Brain pericyte (primary cell): ENCODE data around the gene SEMA3B.
A peak's percentile ranks its signal among the peaks of the same experiment; 100 is the strongest.
"Not testable (repeated sequence)": the region's sequence is repeated elsewhere in the genome, so short reads cannot be mapped to it uniquely, and the experiment has no call there.

ENCODE experiments used
- DNase-seq: peaks from one replicate; pipeline ENCODE4 v3.0.0-alpha.2; 2012; ENCODE audit warnings: low read depth, low spot score

The SEMA3B gene

DNA sequence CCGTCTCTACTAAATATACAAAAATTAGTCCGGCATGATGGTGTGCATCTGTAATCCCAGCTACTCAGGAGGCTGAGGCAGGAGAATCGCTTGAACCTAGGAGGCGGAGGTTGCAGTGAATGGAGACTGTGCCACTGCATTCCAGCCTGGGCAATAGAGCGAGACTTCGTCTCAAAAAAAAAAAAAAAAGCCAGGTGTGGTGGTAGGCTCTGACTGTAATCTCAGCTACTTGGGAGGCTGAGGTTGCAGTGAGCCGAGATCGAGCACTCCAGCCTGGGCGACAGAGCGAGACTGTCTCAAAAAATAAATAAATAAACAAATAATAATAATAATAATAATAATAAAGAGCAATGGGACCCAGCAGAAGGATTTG lies 3.6 kb downstream of the SEMA3B start:
- DNase-seq: not testable (repeated sequence)

DNA sequence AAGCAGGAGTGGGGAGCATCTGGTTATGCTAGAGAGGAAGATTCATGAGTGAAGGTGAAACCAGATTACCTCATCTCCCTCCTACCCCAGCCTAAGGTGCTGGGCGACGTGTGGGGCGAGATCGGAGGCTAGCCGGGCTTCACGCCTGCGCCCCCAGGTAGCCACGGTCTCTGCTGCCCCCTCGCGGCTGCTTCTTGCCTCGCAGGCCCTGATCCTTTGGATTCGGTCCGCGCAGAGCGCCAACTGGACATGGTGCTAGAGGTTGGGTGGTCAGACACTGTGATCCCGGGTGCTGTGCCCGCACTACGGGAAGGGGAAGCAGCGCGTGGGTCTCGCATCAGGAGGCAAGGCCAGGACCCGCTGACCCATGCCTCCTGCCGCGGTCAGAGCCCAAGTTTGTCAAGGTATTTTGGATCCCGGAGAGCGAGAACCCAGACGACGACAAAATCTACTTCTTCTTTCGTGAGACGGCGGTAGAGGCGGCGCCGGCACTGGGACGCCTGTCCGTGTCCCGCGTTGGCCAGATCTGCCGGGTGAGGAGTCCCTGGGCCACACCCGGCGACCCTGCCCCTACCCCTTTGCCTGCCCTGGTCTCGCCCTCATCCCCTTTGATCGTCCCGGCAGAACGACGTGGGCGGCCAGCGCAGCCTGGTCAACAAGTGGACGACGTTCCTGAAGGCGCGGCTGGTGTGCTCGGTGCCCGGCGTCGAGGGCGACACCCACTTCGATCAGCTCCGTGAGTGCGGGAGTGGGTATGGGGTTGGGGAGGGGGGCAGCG lies 4.2 kb downstream of the SEMA3B start:
- DNase-seq: no peak

DNA sequence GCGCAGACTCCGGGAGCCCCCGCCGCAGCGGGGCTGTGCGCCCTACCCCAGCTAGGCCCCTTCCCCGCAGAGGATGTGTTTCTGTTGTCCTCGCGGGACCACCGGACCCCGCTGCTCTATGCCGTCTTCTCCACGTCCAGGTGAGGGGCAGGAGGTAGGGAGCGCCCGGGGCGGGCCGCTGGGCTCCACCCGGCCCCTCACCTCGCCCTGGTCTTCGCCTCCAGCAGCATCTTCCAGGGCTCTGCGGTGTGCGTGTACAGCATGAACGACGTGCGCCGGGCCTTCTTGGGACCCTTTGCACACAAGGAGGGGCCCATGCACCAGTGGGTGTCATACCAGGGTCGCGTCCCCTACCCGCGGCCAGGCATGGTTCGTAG lies 4.7 kb downstream of the SEMA3B start:
- no peak for DNase-seq

DNA sequence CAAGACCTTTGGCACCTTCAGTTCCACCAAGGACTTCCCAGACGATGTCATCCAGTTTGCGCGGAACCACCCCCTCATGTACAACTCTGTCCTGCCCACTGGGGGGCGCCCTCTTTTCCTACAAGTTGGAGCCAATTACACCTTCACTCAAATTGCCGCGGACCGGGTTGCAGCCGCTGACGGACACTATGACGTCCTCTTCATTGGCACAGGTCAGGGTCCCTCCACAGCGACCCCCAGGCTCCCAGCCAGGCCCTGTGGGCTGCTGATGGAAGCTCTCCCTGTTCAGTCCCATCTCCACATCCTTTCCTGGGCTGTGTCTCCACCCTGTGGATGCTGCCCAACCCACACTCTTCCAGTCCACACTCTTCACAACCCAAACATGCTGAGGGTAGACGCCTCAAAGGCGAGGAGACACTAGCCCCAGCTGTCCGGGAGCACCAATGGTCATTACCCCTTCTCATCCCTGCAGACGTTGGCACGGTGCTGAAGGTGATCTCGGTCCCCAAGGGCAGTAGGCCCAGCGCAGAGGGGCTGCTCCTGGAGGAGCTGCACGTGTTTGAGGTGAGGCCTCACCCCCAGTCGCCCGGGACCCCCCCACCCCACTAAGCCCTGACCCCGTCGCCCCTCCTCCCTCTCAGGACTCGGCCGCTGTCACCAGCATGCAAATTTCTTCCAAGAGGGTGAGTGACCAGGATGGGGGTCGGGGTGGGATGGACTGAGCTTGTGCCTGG lies 5.6 kb downstream of the SEMA3B start:
- DNase-seq: no peak

DNA sequence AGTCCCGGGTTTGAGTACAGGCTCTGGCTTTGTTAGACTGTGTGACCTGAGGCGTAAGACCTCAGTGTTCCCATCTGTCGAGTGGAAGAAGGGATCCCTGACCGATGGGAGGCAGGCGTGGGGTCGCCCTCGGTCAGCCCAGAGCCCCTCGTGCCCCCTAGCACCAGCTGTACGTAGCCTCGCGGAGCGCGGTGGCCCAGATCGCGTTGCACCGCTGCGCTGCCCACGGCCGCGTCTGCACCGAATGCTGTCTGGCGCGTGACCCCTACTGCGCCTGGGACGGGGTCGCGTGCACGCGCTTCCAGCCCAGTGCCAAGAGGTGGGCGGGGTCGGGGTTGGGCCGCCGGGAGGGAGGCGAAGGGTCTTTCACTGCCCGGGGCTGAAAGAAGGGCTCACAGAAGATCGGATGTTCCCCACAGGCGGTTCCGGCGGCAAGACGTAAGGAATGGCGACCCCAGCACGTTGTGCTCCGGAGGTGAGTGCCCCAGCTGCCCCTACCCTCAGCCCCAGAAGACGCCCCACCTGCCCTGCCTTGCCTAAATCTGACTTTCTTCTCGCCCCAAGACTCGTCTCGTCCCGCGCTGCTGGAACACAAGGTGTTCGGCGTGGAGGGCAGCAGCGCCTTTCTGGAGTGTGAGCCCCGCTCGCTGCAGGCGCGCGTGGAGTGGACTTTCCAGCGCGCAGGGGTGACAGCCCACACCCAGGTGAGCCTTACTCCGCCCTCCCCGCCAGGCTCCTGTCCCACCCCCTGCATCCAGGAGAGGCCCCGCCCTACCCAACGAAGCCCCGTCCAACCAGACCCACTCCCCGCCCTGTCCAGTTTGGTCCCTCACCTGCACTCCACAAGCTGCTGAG lies 6.4 kb downstream of the SEMA3B start:
- no peak for DNase-seq

DNA sequence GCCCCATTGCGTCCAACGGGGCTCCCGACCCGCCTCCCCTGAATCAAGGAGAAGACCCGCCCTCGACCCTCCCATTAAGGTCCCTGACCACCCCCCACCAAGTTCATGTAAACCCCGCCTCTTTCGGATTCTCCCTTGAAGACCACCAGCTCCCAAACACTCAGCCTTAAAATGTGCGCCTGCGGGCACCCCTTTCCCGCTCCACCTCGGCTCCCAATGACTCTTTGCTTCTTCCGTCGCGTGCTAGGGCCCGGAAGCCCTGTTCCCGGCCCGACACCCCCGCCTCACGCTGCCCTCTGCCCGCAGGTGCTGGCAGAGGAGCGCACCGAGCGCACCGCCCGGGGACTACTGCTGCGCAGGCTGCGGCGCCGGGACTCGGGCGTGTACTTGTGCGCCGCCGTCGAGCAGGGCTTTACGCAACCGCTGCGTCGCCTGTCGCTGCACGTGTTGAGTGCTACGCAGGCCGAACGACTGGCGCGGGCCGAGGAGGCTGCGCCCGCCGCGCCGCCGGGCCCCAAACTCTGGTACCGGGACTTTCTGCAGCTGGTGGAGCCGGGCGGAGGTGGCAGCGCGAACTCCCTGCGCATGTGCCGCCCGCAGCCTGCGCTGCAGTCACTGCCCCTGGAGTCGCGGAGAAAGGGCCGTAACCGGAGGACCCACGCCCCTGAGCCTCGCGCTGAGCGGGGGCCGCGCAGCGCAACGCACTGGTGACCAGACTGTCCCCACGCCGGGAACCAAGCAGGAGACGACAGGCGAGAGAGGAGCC lies 7.2 kb downstream of the SEMA3B start:
- no peak for DNase-seq

DNA sequence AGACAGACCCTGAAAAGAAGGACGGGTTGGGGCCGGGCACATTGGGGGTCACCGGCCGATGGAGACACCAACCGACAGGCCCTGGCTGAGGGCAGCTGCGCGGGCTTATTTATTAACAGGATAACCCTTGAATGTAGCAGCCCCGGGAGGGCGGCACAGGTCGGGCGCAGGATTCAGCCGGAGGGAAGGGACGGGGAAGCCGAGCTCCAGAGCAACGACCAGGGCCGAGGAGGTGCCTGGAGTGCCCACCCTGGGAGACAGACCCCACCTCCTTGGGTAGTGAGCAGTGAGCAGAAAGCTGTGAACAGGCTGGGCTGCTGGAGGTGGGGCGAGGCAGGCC lies 7.8 kb downstream of the SEMA3B start:
- no peak for DNase-seq

DNA sequence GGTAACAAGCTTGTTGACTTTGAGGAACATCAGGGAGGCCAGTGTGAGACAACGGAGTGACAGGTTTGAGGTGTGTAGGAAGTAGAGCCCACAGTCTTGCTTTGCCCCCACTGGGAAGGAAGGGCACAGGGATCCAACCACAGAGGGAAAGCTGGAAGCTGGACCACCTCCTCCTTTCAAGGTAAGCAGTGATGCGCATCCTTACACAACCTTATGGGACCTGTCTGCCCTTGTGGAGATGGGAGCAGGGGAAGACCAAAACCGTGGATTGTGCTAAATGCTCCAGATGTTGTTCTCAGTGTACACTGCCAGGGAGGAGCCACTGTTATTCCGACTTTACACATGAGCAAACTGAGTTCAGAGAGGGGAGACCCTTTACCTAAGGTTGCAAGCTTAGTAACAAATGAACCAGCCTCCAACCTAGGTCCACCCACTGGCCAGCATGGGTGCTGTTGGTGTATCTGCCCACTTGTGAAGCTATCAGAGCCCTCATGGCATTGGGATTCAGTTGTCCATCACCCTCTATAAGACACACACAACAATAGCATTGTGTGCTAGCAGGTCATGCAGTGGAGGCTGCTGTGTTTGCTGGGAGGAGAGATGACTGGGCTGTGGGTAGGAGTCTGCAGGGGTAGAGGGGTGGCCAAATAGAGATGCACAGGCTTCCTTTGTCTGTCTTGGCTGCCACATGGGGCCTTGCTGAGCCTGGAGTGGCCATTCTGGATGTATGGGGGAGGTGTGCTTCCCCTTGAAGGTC lies 9.4 kb downstream of the SEMA3B start:
- DNase-seq: no peak

DNA sequence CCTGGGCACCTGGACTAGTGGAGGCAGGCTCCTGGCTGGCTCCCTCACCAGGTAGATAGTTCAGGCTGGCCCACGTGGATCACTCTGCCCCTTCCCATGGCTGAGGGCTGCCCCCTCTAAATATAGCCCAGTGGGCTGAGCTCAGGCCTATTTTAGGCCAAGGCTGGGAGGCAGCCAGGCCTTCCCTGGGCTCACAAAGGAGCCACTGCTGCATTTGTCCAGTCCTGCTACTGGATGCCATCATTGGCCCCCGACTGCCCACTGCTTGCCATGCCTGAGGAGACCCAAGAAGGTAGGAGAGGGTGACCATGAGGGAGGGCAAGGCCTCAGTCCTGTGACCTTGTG lies 9.9 kb downstream of the SEMA3B start, which contains the start of gene LSMEM2:
Gene LSMEM2 (plus strand): TSS at position 208 of the 345 bp plus-strand sequence. CDS start 27 bp downstream, at position 235.
- DNase-seq: no peak

DNA sequence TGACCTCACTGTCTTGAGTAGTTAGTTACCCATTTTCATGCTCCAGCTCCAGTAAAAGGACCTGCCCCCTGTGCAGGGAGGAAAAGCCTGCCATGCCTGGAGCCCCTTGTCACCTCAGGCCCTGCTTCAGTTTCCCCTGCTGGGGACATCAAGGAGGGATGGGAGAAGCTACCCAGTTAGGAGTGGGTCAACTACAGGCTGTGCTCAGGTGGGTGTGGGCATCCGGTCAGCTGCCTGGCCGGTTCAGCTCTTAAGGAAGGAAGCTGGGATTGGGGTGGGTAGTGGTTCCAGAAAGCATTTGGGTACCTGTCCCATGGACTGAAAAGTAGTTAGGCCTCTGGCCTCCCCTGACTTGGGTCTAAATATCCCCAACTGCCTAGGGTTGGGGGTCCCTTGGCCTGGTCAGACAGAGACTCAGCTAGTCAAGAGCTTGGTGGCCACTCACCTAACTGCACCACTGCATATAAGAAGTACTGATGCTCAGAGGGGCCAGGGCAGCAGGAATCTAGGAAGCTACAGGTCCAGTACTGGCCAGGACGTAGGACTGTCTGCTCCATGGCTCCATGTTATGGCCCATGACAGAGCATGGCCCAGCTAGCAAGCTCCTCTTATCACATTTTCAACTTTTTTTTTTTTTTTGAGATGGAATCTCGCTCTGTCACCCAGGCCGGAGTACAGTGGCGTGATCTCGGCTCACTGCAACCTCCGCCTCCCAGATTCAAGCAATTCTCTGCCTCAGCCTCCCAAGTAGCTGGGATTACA lies 10.5 kb downstream of the SEMA3B start:
- DNase-seq: no peak

- DNase-seq: not testable (repeated sequence)
Measured at GRCh38 chr3:50284121-50284520, 15.2 kb downstream of the SEMA3B start.

GRCh38 chr3:50286322-50287227 lies 17.6 kb downstream of the SEMA3B start:
- no peak for DNase-seq

- no peak for DNase-seq
Measured at GRCh38 chr3:50287262-50287661, 18.3 kb downstream of the SEMA3B start.

- DNase-seq: no peak
Measured at GRCh38 chr3:50288387-50289007, 19.6 kb downstream of the SEMA3B start.

DNA sequence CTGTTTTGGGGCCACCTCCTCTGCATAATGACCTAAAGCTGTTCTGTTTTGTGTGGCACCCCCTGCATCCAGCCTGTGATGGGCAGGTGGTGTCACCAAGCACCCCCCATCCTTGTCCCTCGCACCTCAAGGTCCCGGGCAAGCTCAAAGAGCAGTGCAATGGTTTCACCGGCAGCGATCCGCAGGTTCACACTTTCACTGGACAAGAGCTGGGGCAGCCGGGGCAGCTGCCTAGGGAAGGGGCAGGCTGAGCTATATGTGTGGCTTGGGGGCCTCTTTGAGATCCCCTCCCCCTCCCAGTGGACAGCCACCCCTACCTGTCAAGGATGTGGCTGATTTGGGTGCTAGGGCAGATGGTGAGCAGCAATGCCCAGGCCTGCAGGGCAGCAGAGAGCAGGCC lies 20.2 kb downstream of the SEMA3B start:
- no peak for DNase-seq

- DNase-seq: no peak
Measured at GRCh38 chr3:50290161-50290641, 21.3 kb downstream of the SEMA3B start.

- peak; percentile 92 for DNase-seq
Measured at GRCh38 chr3:50292159-50293078, 23.5 kb downstream of the SEMA3B start, which contains the start of gene IFRD2. Gene IFRD2, minus strand, starts transcription at chr3:50292429. Its CDS starts 155 bp downstream, at chr3:50292274.
